Measurements from ENCODE around the gene ADAM33.

Gene ADAM33

DNA sequence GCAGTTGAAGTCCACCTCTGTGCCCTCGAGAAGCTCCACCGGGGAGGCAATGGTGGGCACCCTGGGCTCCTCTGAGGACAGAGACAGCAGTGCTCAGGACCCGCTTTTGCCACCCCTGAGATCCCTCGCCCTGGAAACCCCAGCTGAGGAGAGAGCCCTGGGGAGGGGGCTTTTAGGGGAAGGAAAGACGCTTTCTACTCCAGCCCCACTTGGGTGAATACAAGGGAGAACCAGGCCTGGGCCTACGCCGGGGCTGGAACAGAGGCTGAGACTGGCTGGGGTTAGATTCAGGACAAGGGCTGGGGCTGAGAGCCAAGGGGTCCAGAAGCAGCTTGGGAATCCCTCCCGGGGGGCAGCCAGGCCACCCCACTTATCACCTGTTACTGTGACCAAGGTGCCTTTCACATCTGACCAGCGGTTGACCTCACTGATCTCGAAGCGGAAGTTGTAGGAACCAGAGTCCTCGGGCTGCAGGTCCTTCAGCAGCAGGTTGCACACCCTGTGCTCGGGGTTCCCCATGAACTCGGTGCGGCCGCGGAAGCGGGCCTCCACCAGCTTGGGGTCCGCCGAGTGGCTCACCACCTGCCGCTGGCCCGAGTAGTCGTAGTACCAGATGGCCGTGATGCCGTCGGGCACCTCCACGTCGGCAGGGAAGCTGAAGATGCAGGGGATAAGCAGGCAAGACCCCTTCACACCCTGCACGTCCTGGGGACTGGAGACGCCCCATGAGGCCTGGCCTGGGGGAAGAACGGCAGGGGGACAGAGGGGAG is 24.3 kb upstream of the ADAM33 start:
- Histone ChIP-seq H3K9ac (ENCODE audit: low read length) (no peak overlapping the region), H3K4me2 (ENCODE audit: low read depth, low read length, poor library complexity, severe bottlenecking) (no peak overlapping the region)

DNA sequence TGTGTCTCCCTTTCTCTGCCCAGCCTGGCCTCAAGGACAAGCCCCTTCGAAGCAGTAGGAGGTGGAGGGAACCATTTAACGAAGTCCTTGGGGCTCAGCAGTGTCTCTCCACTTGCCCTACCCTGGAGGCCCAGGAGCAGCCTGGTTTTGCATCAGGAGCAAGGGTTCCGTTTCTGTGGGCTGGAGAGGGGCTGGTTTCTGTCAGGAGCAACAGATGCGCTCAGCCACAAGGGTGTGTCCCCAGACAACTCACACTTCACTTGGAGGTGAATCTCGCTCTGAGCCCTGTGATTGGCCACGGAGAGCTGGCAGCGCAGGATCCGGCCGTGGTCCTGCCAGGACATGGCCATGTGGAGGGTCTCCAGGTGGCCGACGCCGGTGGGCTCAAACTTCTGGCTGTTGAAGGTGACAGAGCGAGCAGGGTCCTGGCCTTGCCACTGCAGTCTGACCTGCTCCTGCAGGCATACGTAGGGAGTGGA is 23.7 kb upstream of the ADAM33 start:
- Histone ChIP-seq H2AFZ (ENCODE audit: low read depth, low read length, severe bottlenecking) (no peak overlapping the region), H3K9ac (ENCODE audit: low read length) (no peak overlapping the region)

More for the DNA sequence above, 24.3 kb upstream of the ADAM33 start:
- Histone ChIP-seq H3K9me2 (replicated peaks; ENCODE audit: insufficient read depth, low read length) (no peaks in the 10 kb centered on the region), H3K9me3 (ENCODE audit: insufficient read depth, low read length) (no peaks in the 10 kb centered on the region), H3K27ac (ENCODE audit: low read depth, low read length) (no peak overlapping the region), H3K4me3 (ENCODE audit: insufficient read depth, low read length, poor library complexity, severe bottlenecking) (no peak overlapping the region), H2AFZ (ENCODE audit: low read depth, low read length, severe bottlenecking) (no peak overlapping the region), H3K36me3 (ENCODE audit: low read length) (no peaks in the 10 kb centered on the region), H3K79me2 (ENCODE audit: insufficient read depth, low read length) (no peaks in the 10 kb centered on the region), H3F3A (ENCODE audit: insufficient read depth) (no peaks in the 10 kb centered on the region), H4K20me1 (ENCODE audit: low read depth, low read length) (no peaks in the 10 kb centered on the region), H3K27me3 (ENCODE audit: low read length) (no peaks in the 10 kb centered on the region)
- no peak for TF ChIP-seq EZH2phosphoT487 (conservative IDR thresholded peaks at IDR 0.05; ENCODE audit: low read length)

DNA sequence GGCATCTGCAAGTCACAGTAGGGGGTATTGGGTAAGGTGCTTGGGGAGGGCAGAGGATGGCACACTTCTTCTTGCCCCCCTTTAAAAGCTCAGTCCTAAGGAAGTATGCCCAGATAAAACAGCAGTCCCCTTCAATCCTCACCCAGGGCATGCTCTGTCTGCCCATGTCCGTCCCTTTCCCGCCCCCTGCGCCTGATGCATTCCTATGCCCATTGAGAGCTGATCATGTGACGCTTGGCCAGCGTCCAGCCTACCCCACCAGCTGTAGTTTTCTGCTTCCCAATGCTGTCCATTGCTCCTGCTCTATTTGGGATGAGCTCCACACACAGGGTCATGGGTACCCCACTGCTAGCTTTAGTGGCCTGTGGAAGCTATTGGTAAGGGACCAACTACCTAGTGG is 22.3 kb upstream of the ADAM33 start:
- TF ChIP-seq, protein P1, sequence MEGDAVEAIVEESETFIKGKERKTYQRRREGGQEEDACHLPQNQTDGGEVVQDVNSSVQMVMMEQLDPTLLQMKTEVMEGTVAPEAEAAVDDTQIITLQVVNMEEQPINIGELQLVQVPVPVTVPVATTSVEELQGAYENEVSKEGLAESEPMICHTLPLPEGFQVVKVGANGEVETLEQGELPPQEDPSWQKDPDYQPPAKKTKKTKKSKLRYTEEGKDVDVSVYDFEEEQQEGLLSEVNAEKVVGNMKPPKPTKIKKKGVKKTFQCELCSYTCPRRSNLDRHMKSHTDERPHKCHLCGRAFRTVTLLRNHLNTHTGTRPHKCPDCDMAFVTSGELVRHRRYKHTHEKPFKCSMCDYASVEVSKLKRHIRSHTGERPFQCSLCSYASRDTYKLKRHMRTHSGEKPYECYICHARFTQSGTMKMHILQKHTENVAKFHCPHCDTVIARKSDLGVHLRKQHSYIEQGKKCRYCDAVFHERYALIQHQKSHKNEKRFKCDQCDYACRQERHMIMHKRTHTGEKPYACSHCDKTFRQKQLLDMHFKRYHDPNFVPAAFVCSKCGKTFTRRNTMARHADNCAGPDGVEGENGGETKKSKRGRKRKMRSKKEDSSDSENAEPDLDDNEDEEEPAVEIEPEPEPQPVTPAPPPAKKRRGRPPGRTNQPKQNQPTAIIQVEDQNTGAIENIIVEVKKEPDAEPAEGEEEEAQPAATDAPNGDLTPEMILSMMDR (IDR thresholded peaks at IDR 0.05; ENCODE audit: insufficient read depth, low read length, poor library complexity, severe bottlenecking): no peak
- TF ChIP-seq EZH2phosphoT487 (conservative IDR thresholded peaks at IDR 0.05; ENCODE audit: low read length): no peak
- H3K9me3 ChIP-seq (ENCODE audit: insufficient read depth, low read length): no peaks in the 10 kb centered on the region

More for the DNA sequence above, 23.7 kb upstream of the ADAM33 start:
- Histone ChIP-seq H3K4me3 (ENCODE audit: insufficient read depth, low read length, poor library complexity, severe bottlenecking) (no peak overlapping the region), H3K36me3 (ENCODE audit: low read length) (no peaks in the 10 kb centered on the region), H3K4me2 (ENCODE audit: low read depth, low read length, poor library complexity, severe bottlenecking) (no peak overlapping the region), H3K79me2 (ENCODE audit: insufficient read depth, low read length) (no peaks in the 10 kb centered on the region), H3K9me2 (replicated peaks; ENCODE audit: insufficient read depth, low read length) (no peaks in the 10 kb centered on the region), H3K27me3 (ENCODE audit: low read length) (no peaks in the 10 kb centered on the region), H4K20me1 (ENCODE audit: low read depth, low read length) (no peaks in the 10 kb centered on the region), H3K9me3 (ENCODE audit: insufficient read depth, low read length) (no peaks in the 10 kb centered on the region), H3F3A (ENCODE audit: insufficient read depth) (no peaks in the 10 kb centered on the region), H3K27ac (ENCODE audit: low read depth, low read length) (no peak overlapping the region)
- TF ChIP-seq EZH2phosphoT487 (conservative IDR thresholded peaks at IDR 0.05; ENCODE audit: low read length): no peak
- TF ChIP-seq, protein P1 (IDR thresholded peaks at IDR 0.05; ENCODE audit: insufficient read depth, low read length, poor library complexity, severe bottlenecking): no peak

More for the DNA sequence above, 22.3 kb upstream of the ADAM33 start:
- Histone ChIP-seq H3K27me3 (ENCODE audit: low read length) (no peaks in the 10 kb centered on the region), H3K4me3 (ENCODE audit: insufficient read depth, low read length, poor library complexity, severe bottlenecking) (no peak overlapping the region), H3F3A (ENCODE audit: insufficient read depth) (no peaks in the 10 kb centered on the region), H2AFZ (ENCODE audit: low read depth, low read length, severe bottlenecking) (no peak overlapping the region), H3K36me3 (ENCODE audit: low read length) (no peaks in the 10 kb centered on the region), H3K4me2 (ENCODE audit: low read depth, low read length, poor library complexity, severe bottlenecking) (no peak overlapping the region), H3K79me2 (ENCODE audit: insufficient read depth, low read length) (no peaks in the 10 kb centered on the region), H3K27ac (ENCODE audit: low read depth, low read length) (no peak overlapping the region), H4K20me1 (ENCODE audit: low read depth, low read length) (no peaks in the 10 kb centered on the region), H3K9me2 (replicated peaks; ENCODE audit: insufficient read depth, low read length) (no peaks in the 10 kb centered on the region), H3K9ac (ENCODE audit: low read length) (no peak overlapping the region)
